NCI-H2227 (cell line): ENCODE measurements around the gene ALDH8A1.

Experiments
- DNase-seq: peaks from one replicate; lab custom pipeline; 2025; ENCODE audit not compliant: unreplicated experiment; lab: John Stamatoyannopoulos, UW

ALDH8A1 gene

DNA sequence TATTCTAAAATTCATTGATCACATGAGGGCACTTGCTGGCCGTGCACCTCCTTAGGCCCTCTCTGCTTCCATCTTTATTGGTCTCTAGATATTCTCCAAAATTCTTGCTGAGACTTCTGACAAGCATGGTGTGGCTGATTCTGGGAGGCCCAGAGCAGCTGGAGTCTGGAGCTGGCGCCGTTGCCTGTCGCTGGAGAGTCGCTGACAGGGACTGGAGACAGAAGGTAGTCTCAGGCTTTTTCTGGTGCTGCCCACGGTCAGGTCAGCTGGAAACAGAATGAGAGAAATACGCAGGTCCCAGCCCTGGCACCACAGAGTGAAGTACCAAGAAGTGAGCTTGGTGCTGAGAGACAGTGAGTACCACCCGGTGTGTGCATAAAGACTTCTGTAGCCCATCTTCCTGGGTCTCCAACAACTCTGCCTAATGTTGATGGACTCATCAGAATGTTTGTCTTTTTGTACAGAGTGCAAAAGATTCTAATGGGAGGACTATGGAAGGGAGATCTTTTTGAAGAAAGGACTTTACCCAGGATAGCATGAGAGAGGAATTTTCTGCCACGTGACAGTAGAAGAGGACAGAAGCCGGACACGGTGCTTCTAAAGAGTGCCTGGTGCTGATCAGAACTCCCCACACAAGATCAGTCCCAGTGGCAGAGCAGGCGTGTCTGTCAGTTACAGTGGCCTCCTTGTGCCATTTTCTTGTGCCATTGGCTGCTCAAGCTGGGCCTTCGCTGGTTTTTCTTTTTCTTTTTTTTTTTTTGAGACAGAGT is 1.8 kb upstream of the ALDH8A1 start:
- DNase-seq = no peak

DNA sequence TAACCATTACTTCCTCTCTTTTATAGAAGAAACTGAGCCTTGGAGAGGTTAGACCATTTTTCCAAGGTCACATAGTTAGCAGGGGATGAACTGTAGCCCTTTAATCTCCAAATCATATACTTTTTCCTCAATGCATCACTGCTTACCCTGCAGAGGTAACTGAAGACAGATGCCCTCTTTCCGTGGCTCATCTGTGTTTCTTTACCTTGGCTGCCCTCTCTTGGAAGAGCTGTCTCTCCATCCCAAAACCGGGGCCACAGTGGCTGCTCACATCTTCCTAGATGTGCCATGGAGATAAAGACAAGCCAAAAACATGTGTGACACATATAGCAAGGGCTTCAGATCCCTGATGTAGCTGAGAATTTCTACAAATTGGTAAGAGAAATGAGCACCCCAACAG is 581 bp upstream of the ALDH8A1 start:
- DNase-seq = no peak

- no peak for DNase-seq
These were observed 1.2 kb downstream of the ALDH8A1 start for GRCh38 chr6:134948691-134949090.

DNA sequence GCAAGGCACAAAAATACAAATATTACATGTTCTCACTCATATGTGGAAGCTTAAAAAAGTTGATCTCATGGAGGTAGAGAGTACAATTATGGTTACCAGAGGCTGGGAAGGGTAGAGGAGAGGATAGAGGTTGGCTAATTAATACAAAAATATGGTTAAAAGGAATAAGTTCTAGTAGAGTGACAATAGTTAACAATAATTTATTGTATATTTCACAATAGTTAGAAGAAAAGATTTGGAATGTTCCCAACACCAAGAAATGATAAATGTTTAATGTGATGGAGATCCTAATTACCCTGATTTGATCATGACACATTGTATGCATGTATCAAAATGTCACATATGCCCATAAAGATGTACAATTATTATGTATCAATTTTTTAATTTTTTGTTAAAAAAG is 1.8 kb downstream of the ALDH8A1 start:
- no peak for DNase-seq

DNA sequence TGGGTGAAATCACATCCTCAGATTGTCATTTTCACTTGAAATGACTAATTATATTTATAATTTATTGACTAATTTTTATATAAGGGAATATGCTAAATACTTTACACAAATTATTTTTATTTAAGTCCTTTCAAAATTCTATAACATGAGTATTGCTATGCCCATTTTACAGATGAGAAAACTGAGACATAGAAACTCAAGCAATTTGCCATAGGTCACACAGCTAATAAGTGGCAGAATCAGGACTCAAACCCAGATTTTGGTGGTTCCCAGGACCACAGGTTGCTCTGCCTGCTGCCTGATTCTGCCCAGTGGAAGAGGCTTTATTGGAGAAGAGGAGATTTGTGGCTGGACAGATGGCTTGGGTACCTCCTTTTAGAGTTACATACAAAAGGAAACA is 4.9 kb downstream of the ALDH8A1 start:
- DNase-seq = no peak

DNA sequence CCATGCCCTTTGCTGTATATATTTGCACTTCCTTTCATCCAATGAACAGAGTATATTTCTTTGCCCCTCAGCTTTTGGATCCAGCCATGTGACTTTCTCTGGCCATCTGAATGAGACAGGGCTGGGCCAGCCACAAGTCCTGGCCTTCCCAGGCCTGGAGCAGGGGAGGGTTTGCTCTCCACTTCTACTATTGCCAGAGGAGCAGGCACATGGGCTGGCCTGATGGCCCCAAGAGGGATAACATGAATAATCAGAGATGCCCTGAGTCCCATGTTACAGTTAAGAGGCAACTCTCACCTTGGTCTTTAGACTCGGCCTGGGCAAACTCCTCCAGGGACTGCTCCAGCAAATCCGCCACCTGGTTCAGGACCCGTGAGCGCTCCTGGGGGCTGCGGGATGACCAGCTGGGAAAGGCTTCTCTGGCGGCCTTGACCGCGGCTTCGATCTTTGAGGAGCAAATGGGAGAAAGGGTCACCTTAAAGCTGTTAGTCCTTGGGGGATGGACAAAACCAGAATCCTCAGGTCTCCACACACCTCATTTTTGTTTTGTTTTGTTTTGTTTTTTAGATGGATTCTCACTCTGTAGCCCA is 6.3 kb downstream of the ALDH8A1 start:
- DNase-seq = no peak

DNA sequence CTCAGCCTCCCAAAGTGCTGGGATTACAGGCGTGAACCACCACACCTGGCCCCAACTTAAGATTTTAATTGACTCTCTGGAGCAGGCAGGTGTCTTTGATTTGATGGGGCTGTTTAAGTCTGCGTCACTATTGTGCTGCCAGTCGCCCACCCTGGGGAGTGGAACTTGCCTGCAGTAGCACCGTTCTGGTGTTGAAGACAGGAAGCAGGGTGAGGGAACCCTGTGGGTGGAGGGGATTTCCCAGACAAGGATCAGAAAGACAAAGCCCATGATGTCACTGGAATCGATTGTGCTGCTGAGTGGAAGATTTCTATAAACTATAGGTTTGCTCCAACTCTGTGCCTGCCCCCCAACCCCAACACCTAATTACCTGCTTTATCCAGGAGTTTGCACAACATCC is 11.0 kb downstream of the ALDH8A1 start:
- no peak for DNase-seq

- DNase-seq = no peak
These were observed 12.5 kb downstream of the ALDH8A1 start for GRCh38 chr6:134937426-134937825.

DNA sequence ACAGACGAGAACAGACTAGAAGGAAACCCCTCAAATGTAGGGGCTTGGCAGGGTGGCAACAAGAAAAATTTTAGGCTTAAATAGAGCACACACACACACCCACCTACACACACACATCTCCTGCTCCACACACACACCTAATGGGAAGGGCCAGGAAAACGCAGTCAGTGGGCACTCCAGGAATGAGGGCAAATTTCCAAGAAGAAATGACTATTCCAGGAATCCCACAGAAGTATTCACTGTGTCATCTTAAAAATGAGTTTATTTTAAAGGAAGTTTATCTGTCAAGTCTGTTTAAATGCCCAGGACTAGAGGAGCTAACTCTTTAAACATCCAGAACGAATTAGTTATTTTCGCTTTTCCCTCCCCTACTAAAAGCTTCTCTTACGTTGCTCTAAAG is 13.0 kb downstream of the ALDH8A1 start:
- no peak for DNase-seq

- no peak for DNase-seq
These were observed 13.4 kb downstream of the ALDH8A1 start for GRCh38 chr6:134936476-134936875.

GRCh38 chr6:134934793-134935485 is 15.0 kb downstream of the ALDH8A1 start:
- DNase-seq = no peak

DNA sequence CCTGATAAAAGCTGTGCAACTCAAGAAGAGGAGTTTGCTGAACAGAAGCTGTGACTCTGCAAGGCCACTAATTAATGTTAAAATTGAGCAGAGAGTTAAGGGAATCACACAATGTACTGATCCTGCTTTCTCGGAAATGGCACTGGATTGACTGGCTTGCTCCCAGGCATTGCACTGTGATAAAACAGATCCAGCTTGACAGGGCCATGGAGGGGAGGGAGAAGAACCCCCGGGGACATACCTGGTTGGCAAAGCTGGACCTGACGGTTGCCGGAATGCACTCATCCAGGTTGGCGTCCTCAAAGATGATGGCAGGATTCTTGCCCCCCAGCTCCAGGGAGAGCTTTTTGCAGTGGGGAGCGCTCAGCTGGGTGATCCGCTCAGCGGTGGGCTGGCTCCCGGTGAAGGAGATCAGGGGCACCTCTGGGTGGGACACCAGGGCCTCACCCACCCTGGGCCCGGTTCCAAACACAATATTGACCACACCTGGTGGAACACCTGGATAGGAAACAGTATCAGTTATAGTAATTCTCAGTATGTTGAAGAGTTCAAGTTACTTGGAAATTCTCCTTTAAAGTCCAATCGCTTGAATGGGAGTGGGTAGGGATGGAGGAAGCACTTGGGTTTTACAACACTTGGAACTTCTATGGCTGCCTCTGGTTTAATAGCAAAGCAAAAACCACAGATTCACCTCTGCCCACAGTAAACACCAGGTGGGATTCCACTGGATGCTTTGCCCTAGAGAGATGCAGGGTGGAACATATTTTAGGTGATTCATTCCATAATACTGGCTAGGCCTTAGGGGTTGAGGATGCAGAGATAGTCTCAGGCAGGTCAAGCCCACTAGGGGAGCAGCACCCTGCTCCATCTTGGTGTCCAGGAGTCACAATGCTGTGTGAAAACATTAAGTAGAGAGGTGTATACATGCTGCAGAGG is 17.1 kb downstream of the ALDH8A1 start:
- DNase-seq = no peak

GRCh38 chr6:134932098-134932497 is 17.8 kb downstream of the ALDH8A1 start:
- no peak for DNase-seq

DNA sequence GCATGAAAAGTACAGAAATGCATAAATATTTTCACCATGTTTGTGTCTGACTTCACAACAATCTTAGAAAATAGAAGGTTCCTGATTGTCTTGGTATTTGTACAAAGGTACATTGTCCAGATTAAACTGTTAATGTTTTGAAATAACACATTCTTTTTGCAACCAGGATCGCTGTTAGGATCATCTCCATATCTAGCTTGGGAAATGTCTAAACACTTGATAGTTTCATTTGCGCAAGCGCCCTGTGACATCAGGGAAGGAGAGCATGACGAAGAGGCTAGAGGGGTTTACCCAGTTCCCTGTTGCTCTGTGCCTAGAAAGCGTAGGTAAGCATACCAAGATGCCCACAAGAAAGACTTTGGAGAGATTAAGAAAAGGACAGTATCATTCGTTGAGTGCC is 19.4 kb downstream of the ALDH8A1 start:
- no peak for DNase-seq

DNA sequence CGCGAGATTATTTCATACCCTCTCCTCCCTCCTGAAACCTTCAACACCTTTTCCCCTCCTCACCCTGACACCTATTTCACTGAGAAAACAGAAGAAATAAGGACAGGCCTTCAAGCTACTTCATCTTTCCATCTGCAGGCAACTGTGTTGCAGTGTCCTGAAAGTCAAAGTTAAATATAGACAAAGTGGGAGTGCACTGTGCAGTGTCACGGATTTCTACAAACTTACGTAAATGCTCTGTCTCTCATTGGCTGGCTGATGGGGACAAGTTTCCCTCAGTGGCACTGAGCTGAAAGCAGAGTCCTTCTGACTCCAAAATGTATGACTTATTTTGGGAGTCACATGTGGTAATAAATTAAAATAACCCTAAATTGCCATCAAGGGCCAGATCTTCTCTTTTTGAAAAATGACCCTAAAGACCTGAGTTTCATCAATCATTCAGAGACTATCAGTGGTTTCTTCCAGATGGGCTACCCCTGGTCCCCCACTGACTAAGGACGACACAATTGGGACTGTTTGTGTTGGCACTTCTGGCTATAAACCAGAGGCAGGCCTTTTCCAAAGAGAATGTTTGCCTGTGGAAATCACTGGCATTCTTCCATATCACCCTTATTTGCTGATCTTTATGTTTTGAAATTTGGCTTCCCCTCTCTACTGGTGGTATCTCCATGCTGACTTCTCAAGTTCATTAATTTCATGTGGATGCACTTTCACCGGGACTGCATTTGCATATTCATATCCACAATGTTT is 21.6 kb downstream of the ALDH8A1 start:
- DNase-seq = no peak

GRCh38 chr6:134925800-134926199 is 24.1 kb downstream of the ALDH8A1 start:
- DNase-seq = no peak

DNA sequence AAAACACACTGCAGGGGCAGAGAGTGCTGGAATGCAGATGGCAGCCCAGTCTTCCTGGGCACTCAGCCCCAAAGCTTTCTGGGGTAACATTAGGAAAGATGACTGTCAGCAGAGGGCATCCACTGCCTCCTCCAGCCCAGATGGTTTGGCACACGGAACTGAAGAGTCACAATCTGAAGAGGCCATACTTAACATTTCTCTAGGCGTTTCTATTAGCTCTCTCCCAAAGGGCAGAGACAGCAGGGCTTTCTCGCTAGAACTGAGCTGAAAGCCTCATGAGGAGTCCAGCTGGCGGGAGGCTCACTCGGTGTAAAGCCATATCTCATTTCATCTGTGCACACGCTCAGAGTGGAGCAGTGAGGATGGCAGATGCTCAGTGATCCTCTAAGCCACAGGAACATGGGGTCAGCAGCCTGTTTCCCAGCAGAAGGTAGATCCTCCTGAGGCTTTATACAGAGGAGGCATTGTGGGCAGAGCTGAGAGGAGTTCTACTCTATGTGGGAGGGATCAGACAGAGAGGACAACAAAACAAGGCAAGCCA is 28.1 kb downstream of the ALDH8A1 start:
- DNase-seq = no peak

DNA sequence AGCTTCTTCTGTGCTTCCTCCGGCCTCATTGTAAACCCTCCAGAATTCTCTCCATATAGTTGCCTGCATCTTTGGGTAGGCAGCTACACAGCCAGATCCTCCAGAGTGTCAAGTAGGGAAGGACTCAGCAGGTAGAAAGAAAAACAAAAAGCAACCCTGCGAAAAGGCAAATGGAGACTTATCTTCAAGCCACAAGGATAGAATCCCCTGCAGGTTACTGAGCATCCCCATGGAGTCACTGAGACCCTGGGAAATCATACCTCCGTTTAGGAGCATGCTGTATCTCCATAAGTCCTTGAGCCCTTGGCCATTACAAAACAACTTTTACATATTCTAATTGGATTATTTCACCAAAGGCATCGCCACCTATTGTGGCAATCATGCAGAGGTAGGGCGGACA is 28.6 kb downstream of the ALDH8A1 start:
- no peak for DNase-seq

DNA sequence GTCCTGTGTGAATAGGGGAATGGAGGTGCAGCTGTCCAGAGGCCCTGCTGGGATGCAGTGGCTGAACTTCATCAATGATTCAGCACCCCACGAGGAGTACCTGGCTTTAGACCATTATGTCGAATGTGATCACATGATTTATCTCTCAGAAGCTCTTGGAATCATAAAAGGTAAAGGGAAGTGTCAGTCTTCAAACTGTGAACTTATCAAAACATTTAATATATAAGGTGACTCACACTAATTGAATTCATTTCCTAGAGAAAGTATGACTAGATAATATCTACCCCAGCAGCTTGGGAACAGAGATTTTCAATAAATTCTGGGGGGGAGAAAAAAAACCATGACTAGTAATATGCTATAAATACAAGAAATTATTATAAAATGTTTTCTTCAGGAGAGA is 29.5 kb downstream of the ALDH8A1 start:
- no peak for DNase-seq

DNA sequence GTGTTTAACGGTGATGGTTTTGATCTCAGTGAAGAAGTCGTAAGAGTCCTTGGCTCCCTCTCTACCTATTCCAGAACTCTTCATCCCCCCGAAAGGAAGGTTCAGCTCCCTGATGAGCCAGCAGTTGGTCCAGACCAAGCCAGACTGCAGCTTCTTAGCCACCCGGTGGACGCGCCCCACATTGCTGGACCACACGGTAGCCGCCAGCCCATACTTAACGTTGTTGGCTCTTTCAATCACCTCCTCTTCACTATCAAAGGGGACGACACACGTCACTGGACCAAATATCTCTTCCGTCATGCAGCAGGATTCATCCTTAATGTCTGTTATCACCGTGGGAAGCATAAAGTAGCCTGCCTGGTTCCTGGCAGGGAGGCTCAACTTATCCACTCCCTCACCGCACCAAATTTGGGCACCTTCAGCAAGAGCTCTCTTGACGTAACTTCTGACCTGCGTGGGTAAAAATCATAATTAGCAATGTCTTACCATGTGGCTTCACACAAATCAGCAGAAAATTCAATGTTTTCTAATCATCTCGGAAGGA is 31.4 kb downstream of the ALDH8A1 start:
- DNase-seq = no peak
